Measurements from ENCODE around the gene SETX.
"Not testable (repeated sequence)": the region's sequence is repeated elsewhere in the genome, so short reads cannot be mapped to it uniquely, and the experiment has no call there.

The SETX gene, protein sequence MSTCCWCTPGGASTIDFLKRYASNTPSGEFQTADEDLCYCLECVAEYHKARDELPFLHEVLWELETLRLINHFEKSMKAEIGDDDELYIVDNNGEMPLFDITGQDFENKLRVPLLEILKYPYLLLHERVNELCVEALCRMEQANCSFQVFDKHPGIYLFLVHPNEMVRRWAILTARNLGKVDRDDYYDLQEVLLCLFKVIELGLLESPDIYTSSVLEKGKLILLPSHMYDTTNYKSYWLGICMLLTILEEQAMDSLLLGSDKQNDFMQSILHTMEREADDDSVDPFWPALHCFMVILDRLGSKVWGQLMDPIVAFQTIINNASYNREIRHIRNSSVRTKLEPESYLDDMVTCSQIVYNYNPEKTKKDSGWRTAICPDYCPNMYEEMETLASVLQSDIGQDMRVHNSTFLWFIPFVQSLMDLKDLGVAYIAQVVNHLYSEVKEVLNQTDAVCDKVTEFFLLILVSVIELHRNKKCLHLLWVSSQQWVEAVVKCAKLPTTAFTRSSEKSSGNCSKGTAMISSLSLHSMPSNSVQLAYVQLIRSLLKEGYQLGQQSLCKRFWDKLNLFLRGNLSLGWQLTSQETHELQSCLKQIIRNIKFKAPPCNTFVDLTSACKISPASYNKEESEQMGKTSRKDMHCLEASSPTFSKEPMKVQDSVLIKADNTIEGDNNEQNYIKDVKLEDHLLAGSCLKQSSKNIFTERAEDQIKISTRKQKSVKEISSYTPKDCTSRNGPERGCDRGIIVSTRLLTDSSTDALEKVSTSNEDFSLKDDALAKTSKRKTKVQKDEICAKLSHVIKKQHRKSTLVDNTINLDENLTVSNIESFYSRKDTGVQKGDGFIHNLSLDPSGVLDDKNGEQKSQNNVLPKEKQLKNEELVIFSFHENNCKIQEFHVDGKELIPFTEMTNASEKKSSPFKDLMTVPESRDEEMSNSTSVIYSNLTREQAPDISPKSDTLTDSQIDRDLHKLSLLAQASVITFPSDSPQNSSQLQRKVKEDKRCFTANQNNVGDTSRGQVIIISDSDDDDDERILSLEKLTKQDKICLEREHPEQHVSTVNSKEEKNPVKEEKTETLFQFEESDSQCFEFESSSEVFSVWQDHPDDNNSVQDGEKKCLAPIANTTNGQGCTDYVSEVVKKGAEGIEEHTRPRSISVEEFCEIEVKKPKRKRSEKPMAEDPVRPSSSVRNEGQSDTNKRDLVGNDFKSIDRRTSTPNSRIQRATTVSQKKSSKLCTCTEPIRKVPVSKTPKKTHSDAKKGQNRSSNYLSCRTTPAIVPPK (N-terminal part only)

DNA sequence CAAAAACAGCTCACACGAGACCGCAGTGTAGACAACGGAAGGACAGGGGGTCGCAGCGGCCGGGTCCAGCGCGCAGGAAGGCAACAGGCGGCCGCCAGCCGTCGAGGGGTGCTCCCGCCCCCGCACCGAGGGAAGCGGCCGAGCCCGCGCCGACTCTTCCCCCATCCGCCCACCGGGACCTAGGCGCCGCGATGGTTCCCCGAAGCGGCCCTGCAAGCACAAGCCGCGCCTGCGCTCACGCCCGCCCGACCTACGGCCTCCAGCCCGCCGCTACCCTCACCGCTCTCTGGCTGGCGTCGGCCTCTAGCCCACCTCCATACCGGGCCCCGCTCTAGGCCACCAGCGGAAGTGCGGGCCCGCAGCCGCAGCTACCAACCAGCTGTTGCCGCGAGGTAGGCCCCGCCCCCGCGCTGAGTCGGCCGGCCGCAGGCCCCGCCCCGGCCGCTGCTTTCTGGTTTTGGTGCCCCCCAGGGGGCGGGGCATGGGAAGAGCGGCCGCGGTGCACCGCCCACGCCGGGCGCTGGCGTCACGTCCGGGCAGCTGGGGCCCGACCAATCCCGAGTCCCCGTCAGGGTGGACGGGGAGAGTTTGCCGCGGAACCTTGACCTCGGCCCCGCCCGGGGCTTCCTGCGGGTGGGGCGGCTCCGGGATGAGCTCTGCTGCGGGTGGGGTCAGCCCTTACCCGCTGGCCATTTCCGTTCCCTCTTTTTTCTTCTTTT is at the start of gene SETX:
SETX (minus strand) TSS at position 350 of the 719 bp plus-strand sequence. CDS start 5,558 bp downstream, outside the sequence.
- DNase-seq: peak; percentile 99

DNA sequence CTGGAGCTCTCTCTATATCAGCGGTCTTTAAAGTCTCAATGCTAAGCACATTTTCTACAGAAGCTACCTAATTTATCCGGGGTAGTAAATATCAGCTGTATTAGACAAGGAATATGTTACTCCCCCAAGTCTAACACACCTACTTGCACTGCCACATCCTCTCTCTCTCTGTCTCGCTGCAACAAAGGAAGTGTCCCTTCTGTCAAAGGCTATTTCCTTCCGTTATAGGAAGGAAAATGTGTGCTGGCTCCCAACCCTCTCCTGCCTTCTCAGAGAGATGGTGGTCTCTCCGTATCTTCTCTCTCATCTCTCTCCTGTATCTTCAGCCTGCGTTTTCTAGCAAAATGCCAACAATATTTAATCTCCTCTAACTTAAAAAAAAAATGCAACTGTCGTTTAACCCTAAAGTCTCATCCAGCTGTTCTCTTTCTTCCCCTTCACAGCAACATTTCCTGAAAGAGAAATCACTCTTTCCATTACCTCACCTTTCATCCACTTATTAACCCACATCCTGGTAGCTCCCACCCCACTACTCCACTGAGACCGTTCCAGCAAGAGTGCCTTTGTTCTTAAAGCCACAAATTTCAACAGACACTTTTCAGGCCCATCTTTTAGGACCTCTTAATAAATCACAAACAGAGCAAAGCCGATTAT is 49.6 kb upstream of the SETX start:
- DNase-seq: no peak

DNA sequence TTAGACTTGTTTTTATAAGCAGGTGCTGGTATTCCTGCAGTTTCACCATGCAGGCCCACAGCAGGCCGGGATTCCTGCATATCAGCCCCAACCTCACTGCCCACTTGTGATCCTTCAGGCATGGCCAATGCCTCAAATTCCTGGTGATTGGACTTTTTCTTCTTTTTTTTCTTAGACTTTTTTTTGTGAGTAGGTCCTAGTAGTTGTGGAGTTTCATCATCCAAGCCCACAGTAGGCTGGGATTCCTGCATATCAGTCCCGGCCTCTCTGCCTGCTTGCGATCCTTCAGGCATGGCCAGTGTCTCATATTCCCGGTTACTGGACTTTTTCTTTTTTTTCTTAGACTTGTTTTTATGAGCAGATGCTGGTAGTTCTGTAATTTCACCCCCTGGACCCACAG is 47.0 kb upstream of the SETX start:
- DNase-seq: no peak

DNA sequence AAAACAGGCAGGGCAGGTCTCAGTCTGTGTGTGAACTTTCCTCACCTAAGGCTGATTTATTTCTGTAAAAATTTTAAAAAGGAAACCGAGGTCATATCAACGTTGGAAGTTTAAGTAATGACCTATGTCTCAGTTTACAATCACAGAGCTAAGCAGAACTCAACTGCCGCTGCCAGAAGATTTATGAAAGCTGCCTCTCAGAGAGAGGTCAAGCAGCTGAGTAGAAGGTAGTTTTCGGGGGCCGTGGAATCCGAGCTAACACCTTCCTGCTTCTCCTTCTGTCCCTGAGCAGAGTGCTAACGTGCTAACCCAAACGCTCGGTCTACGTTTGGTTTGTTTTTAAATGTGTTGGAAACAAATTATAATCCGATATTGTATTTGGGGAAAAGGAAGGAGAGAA is 40.8 kb upstream of the SETX start:
- DNase-seq: no peak

DNA sequence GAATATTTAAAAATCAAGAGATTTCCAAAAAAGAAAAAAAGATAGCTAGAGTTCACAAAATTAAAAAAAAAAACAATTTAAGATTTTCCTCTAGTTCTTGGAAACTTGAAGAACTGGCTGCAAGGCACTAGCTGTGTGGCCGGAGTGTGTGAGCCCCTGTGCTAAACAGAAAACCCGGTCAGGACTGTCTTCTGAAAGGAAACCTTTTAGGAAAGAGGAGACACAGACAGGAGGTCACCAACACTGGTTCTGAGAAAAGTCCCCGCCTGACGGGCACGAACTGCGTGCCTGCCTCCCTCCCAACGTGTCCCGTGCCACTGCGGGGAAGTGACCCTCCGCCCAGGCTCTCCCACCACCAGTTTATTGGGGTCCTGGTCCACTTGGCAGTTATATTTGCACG is 36.7 kb upstream of the SETX start:
- DNase-seq: no peak

DNA sequence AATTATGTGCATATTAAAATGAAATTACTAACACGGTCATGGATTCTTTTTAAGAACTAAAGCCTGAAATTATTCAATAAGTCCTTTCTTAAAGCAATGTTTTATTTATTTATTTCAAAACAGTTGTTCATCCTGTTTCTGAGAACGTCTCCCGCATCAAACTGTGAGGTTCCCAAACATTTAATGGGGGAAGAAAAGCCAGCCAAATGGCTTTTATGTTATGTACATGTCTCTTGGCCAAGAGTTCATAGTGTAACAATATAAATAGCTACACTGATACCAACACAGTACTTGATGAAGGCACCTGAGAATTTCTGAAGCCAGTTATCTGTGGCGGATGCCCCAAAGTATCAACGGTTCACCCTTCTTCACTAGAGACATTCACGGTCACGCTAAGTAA is 36.2 kb upstream of the SETX start:
- no peak for DNase-seq

DNA sequence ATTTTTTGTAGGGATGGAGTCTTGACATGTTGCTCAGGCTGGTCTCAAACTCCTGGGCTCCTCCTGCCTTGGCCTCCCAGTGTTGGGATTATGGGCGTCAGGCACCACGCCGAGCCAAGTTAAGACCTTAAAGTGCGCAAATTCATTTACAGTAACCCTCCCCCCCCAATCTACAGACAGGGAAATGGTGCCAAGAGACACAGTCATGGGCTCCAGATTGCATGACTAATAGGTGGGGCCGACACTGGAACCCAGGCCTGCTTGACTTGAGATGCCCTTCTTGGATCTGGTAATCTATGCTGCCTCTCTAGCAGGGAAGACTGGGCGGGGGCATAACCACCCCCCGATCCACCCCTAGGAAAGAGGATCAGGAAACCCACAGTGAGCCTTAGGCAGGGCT is 32.3 kb upstream of the SETX start:
- no peak for DNase-seq

DNA sequence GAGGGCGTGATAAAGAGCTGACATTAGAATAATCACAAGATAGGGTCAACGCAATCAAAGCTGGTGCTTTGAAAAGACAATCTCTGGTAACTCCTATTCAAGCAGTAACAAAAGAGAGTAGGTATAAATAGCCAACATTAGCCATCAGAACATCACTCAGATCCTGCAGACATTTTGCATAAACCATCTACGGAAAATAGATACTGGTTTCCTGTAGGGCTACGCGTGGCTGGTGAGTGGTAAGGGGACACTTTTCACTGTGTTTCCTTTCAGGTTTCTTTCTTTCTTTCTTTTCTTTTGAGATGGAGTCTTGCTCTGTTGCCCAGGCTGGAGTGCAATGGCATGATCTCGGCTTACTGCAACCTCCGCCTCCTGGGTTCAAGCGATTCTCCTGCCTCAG is 29.6 kb upstream of the SETX start:
- DNase-seq: no peak

DNA sequence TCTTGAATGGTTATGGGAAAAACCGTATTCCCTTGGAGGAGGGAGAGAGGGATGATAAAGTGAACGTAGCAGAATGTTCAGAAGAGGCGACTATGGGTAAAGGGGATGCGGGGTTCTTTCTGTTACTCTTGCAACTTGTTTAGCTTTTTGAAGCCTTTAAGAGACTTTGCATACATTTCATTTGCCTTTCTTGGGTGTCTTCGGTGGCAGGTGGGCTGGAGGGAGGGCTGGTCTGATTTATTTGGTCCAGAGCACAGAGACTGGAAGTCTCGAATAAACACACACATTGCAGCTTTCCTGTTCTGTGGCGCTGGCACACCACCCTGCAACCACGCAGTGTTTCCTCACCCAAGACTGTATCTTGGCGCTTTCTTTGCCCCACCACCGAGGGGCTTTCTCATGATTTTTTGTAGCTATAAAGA is 28.7 kb upstream of the SETX start:
- DNase-seq: no peak

DNA sequence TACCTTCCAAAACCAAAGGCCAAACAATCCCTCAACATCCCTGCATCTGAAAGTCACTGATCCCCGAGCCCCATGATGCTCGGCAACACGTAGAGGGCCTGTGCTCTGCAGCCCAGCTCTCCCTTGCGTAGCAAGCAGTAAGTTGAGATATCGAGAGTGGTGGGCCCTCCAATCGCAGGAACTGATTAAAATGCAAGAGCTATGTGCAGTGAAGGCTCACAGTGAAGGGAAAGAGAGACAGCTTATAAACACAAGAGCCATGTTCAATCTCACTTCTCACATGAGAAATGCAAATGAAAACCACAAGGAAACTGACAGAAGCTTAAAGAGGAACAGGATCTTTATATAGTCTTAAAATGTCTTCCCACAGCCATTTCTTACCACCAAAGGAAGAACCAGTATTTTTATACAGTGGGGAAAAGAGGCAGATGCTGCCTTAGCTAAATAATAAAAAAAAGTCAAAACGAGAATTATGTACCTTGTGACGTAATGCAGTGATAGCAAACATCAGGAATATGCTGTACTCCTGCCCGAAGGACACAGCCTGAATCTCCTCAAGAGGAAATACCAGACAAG is 27.3 kb upstream of the SETX start:
- no peak for DNase-seq

DNA sequence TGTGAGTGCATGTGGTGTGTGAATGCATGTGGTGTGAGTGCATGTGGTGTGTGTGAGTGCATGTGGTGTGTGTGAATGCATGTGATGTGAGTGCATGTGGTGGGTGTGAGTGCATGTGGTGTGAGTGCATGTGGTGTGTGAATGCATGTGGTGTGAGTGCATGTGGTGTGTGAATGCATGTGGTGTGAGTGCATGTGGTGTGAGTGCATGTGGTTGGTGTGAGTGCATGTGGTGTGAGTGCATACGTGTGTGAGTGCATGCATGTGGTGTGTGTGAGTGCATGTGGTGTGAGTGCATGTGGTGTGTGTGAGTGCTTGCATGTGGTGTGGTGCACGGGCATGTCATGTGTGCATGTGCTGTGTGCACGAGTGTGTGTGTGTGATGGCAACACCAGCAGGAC is 23.6 kb upstream of the SETX start:
- DNase-seq: not testable (repeated sequence)

DNA sequence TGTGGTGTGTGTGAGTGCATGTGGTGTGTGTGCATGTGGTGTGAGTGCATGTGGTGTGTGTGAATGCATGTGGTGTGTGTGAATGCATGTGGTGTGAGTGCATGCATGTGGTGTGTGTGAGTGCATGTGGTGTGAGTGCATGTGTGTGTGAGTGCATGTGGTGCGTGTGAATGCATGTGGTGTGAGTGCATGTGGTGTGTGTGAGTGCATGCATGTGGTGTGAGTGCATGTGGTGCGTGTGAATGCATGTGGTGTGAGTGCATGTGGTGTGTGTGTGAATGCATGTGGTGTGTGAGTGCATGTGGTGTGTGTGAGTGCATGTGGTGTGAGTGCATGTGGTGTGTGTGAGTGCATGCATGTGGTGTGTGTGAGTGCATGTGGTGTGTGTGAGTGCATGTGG is 23.0 kb upstream of the SETX start:
- not testable (repeated sequence) for DNase-seq

DNA sequence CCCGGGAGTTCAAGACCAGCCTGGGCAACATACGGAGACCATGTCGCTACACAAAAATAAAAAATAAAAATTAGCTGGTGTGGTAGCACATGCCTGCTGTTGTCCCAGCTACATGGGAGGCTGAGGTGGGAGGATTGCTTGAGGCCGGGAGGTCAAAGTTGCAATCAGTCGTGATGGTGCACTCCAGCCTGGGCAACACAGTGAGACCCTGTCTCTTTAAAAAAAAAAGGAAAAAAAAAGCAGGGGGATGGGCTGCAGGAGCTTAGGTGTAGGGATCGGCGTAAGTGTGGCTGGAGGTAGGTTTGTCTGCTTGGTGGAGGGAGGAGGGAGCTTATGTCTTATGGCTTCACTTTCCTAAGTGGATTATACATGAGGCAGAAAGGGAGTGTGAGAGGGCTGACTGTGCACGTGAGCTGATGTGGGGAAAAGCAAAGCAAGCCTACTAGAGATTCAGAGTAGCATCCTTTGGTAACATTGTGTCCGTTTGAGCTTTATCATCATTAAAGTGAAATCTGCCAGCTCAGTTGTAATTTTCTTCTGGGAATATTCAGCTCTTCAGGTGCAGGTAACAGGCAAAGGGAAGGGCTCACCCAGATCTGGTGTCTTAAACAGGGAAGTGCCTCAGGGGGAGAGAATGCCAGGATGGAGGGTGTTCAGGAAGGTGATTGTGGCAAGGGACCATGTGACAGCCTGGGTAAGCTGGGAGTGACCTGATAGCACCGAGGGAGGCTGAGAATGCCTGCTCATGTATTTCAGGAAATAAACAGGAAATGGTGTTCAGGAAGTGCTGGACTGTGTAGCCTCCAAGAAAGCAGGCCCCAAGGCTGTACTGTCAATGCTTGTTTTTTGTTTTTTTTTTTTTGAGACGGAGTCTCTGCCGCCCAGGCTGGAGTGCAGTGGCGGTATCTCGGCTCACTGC is 17.6 kb upstream of the SETX start:
- peak; percentile 34 for DNase-seq

DNA sequence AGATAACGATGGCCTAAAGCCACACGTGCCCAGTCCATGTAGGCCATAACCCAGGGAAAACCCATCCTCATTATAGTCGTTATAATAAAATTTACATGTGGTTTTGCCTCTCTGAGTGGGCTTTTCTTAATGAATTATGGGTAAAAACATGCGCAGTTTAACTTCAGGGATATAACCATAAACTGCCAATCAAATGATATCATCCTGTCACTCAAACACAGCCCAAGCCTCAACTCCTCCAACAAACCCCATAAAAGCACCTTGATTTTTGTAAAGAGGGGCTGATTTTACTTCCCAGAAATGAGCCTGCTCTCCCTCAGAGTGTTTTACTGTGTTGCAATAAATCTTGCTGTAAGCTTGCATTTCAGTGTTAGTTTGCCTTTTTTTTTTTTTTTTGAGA is 15.8 kb upstream of the SETX start:
- no peak for DNase-seq

DNA sequence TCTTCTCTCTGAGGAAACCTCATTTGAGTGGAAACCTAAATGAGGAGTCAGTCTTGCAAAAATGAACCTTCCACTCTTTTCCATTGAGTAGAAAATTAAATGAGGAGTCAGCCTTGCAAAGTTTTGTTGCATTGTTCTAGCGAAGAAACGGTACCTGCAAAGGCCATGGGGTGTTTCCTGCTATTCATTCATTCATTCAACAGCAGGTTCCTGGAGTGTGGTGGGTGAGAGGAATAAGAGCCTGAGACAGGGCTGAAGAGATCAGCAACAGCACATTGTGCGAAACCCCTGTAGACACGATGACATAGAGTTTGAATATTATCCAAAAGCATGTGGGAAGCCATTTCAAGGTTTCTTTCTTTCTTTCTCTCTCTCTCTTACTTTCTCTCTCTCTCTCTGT is 14.6 kb upstream of the SETX start:
- DNase-seq: no peak

DNA sequence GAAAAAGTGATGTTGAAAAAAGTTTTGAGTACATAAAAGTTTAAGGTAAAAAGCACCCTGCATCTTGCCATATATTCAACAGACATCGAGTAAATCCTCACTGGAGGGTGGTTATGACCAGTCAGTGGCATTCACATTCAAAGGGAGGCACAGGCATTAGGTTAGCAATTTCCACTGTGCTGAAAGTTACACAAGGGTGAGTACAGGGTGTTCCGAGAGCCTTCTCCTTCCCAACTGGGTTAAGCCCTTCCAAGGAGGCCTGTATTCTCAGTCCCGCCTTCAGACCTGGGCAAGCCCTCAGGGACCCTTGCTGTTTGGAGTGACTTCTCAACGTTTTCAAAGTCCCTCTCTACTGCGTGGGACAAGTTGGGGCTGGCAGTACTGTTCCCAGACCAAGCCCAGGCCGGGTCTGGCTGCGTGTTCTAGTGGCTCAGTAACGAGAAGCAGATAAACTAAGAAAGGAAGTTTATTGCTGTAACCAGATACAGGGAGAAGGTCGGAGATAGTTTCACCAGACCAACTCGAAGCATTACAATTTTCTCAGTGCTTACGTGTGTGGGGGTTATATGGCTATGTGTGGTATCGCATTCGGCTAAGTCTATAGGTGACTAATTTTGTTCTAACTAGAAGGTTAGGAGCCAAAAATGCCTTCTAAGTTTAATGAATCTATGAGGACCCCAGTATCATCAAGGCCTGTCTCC is 13.0 kb upstream of the SETX start:
- no peak for DNase-seq

DNA sequence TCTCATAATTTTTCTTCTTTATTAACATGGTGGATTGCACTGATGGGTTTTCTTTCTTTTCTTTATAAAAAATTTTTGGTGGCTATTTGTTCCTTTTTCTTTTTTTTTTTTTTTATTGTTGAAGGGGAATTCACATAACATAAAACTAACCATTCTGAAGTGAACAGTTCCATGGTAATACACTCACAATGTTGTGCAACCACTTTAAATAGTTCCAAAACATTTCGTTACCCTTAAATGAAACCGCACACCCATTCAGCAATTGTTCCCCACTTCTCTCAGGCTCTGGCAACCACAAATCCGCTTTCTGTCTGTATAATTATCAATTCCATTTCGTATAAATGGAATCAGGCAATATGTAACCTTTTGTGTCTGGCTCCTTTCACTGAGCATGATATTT is 11.7 kb upstream of the SETX start:
- DNase-seq: no peak

DNA sequence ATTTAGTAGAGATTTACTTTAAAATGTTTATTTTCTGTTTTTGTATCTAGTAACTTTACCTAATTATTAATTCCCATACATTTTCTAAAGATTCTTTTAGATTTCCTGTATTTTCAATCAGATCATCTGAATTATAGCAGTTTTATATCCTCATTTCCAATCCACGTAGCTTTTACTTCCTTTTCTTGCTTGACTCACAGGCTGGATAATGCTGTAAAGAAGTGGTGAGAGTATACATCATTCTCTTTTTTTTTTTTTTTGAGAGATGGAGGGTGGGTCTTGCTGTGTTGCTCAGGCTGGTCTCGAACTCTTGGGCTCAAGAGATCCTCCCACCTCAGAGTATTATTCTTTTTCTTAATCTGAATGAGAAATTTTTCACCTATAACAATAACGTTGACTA is 11.2 kb upstream of the SETX start:
- DNase-seq: no peak

DNA sequence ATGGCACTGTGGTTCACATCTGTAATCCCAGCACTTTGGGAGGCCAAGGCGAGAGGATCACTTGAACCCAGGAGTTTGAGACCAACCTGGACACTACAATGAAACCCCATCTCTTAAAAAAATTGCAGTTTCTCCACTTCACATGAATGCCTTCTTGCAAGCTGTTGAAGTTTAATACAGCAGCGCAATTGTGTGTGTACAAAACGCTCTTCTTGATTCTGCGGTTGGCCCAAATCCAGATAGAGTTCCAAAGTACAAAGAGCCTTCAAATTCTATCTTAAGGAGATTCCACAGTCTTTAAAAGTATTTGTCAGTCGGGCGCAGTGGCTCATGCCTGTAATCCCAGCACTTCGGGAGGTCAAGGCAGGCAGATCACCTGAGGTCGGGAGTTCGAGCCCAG is 9.3 kb upstream of the SETX start:
- DNase-seq: no peak

DNA sequence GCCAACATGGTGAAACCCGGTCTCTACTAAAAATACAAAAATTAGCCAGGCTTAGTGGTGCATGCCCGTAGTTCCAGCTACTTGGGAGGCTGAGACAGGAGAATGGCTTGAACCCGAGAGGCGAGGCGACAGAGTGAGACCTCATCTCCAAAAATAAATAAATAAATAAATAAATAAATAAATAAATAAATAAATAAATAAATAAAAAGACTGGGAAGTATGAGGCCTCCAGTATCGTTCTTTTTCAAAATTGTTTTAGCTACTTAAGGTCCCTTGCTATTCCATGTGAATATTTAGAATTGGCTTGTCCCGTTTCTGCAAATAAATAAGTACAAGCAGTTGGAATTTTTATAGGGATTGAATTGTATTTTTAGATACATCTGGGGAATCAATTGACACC is 3.0 kb upstream of the SETX start:
- no peak for DNase-seq

Data from right hindlimb (tissue), 1 donor.